Measurements from ENCODE around the gene TAS1R3.

TAS1R3 gene

DNA sequence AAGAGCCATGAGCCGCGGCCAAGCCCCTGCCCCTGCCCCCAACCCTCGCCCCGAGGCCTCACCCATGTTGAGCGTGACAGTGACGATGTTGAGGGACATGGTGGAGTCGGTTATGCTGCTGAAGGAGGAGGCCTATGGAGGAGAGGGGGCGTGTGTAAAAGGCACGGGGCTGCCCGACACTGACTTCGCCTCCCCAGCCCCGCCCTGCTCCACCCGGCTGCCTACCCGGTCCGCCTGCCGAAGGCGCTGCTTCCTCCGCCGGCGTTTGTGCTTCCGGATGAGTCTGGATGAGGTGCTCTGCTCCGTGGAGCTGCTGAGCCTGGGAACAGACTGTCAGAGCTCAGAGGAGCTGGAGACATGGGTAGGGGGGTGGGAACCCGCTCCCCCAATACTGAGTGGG is 9.1 kb downstream of the TAS1R3 start:
- no peak for ATAC-seq

DNA sequence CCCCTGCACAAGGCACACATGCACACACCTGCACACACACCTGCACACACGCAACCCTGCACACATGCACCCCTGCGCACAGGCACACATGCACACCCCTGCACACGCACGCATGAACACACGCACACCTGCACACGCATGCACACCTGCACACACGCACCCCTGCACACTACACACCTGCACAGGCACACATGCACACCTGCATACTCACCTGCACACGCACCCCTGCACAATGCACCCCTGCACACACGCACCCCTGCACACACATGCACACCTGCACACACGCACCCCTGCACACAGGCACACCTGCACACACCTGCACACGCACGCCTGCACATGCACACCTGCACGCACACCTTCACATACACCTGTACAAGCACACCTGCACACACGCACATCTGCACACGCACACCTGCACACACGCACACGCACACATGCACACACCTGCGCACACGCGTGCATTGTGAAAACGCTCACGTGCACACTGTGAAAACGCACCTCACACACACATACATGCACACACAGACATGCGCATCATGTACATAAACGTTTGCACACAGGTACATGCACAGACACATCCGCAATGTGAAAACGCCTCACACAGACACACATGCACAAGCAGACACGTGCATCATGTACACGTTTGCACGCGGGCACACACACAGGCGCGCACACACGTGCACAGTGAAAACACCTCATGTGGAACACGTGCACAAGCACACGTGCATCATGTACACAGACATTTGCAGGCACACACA is 9.9 kb downstream of the TAS1R3 start:
- no peak for DNase-seq

More for the DNA sequence above, 9.1 kb downstream of the TAS1R3 start:
- no peak for DNase-seq

DNA sequence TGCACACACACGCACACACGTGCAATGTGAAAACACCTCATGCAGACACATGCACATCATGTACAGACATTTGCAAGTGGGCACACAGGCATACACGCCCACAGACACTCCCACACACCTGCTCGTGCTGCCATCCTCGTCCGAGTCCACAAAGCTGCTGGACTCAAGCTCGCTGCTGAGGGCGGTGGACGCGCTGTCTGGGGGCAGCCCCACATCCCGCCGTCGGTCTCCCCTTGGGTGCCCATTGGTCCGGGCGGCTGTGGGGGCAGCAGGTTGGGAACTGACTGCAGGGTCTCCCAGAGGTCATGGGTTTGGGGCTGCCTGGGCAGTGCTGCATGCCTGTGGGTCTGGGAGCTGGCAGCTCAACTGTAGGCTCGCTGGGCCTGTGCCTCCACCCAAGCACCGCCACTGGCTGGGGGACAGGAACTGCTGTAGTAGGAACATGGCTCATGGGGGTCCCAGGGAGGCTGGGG is 10.5 kb downstream of the TAS1R3 start:
- DNase-seq (no peak), ATAC-seq (no peak)

More for the DNA sequence above, 9.9 kb downstream of the TAS1R3 start:
- no peak for ATAC-seq

DNA sequence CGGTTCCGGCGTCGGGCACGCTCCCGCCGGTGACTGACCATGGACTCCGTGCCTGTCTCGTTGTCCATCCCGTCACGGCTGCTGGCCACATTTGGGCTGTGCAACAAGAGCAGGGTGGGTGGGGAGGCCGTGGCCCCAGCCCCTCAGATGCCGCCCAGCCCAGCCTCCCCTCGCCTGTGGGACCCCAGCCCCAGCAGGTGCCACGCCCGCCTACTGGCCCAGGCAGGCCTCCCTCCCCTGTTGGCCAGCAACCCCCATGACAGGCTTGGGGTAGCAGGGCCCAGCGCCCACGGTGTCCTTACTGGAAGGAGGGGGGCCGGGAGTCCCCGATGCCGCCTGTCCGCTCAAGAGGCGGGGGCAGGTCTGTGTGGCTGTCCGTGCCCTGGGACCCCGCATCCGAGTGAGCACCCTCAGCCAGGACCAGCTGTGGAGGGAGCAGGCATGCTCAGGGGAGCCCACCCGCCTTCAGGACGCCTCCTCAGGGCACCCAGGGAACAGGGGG is 11.0 kb downstream of the TAS1R3 start:
- ATAC-seq (no peak), DNase-seq (no peak)

DNA sequence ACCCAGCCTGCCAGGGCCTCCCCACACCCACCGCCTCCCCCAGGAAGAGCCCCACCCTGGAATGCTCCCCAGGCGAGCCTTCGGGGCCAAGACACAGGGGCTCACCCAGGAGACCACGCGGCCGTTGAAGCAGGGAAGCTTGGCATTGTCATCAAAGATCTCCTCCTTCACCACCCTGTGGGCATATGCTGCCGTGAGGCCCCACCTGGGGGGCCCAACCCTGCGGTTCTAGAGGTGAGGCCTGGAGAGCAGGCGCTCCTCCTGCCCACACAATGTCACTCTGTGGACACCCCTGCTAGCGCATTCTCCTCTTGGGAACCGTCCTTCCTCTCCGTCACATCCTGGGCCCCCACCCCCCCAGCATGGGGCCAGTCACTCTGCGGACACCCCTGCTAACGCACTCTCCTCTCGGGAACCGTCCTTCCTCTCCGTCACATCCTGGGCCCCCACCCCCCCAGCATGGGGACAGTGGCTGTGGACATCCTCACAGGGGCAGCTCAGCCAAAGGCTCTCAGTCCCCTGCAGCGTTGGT is 11.6 kb downstream of the TAS1R3 start:
- DNase-seq (no peak), ATAC-seq (no peak)

DNA sequence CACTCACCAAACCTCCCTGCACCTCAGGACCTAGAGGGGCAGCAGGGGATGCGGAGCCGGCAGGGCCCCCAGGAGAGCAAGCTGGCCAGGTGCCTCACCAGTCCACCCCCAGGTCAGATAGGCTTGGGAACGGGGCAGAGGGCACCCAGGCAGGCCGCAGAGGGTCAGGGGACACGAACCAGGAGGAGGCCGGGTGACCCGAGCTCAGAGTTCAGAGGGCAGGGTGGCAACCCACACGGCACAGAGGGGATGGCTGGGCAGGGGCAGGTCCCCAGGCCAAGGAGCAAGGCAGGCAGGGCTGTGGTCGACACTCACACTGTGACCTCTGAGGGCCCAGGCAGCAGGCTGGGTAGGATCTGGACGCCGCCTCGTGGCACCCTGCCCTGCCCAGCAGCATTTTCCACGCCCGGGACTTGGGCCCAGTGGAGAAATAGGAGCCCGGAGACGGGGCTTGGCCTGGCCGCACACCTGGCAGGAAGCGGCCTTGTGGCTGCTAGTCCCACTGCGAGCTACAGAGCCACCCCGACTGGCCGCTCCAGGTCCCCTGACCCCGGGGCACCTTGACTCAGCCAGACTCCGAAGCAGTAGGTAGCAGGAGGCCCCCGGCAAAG is 12.8 kb downstream of the TAS1R3 start:
- DNase-seq (no peak), ATAC-seq (no peak)

DNA sequence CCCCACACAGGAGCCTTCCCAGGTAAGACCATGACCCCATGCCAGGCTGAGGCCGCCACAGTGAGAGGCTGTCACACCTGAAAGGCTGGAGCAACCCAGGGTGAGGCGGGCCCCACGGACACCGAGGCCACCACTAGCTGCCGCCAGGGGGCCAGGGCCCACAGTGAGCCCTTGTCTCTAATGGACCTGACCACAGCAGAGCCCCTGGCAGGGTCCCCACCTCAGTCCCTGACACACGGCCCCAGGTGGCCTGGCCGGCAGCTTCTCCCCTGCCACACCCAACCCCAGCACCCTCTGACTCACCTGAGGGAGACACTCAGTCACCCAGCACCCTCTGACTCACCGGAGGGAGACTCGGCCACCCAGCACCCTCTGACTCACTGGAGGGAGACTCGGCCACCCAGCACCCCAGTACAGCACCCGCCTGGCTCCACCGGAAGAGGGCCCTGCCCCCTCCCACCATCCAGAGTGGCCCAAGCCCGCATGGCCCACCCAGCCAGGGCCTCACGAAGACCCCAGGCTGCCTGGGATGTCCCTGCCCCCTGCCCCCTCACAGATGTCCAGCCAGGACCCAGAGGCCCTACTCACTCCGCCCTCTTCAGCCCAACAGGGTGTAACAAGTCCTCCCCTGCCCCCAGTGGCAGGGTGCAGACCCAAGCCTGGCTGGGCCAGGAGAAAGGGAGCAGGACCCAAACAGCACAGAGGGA is 13.7 kb downstream of the TAS1R3 start:
- ATAC-seq, result peak; percentile 77
- peak; percentile 69 for DNase-seq

DNA sequence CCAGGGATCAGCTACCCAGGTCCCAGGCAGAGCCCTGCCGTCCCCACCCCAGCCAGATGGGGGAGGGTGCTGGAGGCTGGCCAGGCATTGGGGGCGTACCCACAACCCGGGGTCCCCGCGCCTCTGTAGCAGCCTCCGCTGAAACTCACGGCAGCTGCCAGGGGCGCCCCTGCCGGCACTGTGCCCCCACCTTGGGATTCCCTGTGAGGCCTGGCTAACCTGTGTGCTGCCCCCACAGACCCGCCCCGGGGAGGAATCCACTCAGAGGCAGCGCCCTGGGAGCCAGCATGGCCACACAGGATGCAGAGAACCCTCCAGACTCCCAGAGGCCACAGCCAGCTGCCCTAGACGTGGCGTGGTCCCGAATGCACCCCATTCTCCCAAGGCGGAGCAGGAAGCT is 14.3 kb downstream of the TAS1R3 start:
- ATAC-seq (no peak), DNase-seq (no peak)

DNA sequence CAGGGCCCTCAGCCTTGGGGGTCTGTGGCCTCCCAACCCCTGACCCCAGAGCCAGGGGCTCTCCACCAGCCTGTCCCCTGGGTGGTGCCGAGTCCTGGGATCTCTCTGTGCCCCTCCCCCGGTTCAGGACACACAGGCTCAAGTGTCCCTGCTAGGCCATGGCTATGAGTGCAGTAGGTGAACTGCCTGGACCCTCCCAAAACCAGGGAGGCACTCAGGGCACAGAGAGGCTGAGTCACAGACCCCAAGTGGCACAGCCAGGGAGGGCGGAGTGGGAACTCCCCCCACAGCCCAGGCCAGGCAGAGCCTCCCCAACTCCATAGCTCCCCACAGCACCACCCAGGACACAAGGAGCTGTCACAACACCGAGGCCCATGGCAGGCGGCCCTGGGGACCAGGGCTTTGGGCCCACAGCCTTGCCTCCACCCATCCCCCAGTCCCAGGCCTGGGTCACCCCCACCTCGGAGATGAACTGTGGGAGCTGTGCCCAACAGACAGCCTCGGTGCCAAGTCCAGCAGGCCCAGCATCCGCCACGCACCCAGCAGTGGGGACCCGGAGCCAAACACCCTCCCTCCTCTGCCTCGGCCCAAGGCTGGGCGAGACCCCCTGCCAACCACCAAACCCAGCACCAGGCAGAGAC is 14.9 kb downstream of the TAS1R3 start:
- no peak for DNase-seq
- no peak for ATAC-seq

DNA sequence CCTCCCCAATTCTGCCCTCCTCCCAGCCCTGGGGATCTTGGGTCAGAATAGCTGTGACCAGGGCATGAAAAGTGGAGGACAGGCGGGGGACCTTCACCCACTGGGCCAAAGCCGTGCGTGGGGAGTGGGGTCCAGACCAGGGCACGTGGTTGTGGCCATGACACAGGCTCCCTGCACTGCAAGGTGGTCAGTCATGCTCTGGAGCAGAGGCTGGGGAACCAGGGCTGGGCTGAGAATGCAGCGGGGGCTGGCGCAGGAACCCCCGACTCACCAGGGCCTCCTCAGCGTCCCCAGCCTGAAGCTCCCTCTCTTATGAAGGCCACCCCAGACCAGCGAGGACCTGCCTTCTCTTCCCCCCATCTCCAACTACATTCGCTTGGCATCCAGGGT is 15.4 kb downstream of the TAS1R3 start:
- no peak for DNase-seq
- ATAC-seq, result no peak

DNA sequence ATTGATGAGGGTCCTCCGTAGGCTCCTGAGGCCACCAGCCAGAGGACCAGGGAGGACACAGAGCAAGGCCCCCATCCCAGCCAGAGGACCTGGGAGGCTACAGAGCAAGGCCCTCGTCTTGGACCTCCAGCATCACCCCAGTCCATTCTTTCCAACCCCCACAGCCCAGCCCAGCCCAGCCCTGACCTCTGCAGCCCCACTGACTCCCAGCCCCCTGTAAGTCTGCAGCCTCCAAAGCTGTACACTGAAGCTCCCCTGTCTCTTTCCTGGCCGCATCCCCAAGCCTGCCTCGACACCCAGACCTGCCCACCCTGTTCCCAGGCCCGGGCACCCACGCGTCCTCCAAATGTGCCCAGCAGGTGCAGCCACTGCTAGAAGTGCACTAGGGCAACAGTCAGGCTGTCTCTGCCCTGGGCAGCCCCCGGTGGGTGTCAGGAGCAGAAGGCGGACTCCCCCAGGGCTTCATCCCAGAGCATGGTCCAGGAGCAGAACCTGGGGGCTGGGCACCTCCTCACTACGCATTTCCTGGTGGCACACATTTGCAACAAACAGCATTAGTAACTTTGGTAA is 16.0 kb downstream of the TAS1R3 start:
- DNase-seq (no peak), ATAC-seq (no peak)

DNA sequence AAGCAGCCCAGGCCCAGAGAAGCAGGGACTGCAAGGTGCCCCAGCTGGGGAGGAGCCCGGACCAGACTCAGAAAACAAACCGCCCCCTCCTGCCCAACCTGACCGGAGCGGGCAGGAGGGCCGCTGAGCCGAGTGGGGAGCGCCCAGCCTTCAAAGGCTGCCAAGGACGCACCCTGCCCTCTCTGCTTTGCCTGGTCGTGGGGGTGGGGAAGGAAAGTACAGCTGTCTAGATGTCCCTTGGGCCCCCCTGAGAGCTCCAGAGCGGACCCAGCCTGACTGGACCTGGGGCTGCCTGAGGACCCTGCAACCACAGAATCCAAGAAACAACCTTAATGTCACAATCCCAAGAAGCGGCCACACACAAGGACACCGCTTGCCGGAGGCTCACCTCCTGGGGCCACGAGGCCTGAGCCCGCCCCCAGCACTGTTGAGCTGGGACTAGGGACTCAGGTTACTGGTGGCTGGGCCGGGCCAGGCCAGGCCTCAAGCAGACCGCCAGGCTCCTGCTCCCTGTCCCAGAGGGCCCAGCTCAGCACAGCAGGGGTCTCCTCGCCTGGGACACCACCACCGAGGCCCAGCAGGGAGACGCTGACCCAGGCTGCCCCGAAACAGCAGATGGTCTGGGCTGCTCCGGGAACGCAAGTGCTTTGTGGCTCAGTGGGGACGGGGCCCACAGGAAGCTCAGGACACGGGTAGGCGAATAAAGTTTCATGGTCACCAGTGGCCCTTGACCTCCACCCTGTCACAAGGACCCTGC is 16.8 kb downstream of the TAS1R3 start:
- DNase-seq (no peak), ATAC-seq (no peak)

DNA sequence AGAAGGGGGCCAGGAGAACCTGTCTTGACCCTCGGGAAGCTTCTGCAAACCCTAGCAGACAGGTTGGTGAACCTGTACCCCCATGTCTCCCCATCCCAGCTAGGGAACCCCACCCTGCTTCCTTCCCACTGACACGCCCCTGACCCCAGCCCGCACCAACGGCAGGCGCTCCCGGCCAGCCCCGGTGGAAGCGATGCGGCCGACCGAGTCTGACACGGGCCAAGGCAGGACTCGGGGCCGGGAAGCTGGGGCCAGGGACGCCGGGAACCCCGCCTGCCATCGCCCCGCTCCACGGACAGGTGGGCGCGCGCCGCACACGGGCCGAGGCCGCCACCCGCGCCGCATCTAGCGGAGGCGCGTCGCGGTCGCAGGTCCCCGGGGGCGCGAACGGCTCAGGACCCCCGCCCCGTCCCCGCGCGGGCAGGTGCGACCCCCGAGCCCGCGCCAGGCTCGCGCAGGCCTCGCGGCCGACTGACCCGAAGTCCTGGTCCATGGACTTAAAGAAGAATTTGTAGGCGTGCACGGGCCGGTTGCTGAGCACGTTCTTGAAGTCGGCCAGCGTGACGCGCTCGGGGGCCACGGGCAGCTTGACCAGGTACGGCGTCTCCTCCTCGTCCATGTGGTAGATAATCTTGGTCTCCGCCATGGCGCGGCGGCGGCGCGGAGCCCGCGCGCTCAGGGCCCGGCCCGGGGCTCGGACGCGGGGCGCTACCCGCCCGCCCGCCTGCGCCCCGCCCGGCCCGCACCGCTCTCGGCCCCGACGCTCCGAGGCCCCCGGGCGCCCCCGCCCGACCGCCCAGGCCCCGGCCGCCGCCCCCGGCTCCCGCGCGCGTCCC is 17.6 kb downstream of the TAS1R3 start:
- peak; percentile 17 for ATAC-seq
- no peak for DNase-seq

DNA sequence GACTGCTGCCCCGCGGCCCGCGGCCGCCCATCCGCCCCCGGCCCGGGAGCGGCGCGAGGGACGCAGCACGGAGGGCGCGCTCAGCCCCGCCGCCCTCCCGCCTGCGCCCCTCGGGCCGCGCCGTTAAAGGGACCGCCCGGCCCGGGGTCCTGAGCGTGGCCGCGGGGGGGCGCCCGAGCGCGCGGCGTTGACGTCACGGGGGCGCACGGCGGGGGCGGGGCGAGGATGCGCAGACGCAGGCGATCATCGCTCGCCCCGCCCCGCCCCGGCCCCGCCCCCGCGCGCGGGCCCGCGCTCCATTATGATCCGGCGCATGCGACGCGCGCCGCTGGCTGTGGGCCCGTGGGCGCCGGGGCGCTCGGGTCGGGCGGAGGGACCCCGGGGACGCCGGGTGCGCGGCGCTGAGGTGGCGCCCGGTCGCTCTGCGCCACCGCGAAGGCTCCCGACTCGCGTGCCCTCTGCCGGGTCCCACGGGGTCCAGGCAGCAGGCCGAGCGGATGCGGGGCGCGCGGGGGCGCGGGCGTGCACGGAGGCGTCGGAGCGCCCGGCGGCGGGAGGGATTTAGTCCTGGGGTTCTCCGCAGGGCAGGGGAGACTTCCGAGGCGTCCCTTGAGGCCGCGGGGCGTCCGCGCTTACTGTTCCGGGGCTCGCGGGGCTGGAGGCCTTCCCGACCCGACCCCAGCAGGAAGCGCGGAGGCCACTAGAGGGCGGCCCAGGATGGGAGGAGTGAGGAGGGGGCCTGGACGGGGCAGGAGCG is 18.4 kb downstream of the TAS1R3 start, which contains the start of gene DVL1:
Gene DVL1 (minus strand): TSS at position 163 of the 757 bp plus-strand sequence. CDS start 353 bp downstream, outside the sequence.
- DNase-seq (peak; percentile 82), ATAC-seq (peak; percentile 74)

DNA sequence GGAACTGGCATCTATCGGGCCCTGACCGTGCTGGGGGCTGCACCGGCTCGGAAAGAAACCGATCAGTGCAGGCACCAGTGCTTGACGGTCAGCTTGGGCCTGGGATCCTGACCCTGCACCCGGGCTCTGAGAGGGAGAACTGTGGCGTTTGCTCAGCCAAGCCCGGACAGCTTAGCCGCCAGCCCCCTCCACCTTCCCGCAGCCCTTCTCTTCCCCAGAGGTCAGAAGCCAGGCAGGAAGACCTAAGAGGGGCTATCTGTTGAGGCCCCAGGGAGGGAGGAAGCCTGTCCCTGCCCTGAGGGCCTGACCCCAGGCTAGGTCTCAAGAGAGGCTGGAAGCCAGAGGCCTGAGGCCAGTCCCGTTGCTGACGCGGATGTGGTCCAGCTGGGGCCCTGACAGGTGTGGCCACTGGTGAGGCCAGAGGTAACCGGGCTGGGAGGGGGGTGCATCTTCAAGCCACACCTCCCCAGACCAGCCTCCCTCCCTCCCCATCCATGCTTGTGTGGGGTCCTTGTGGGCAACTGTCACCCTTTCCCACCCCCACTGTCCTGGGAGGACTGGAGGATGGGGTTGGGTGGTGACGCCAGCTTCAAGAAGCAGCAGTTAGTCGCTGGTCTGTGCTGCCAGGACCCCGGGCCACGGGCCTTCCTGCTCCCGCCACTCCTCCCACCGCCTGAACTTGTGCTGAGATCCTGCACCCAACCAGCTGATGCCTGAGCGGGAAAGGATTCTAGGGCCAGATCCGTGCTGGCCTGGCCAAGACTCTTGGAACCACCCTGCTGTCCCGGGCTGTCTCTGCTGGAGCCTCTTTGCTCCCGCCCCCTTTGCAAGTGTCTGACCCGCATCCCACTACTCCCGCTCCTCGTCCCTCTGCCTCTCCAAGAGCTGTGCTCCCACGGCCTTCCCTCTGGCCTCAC is 20.7 kb downstream of the TAS1R3 start:
- no peak for DNase-seq
- no peak for ATAC-seq

DNA sequence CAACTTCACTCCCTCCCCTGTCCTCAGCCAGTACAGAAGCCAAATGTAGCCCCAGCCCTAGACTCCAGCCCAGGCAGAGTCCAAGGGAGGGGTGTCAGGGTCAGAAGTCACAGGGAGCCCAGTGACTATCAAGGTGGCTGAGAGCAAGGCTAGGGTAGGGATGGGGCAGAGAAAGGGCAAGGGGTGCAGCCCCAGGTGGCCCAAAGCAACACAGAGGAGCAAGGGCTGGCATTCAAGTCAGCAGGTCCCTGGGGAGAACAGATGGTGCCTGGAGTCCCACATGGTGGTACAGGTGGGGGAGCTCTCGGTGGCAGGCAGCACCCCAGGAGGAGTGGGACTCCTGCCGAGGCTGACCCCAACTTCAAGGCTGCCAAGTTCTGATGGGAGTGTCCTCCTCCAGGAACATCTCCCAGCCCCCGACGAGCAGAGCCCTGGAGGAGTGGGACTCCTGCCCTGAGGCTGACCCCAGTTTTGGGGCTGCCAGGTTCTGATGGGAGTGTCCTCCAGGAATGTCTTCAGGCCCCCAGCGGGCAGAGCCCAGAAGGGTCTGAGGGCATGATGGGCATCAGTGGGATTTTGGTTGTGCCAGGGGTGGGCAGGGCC is 21.8 kb downstream of the TAS1R3 start:
- DNase-seq, result no peak
- ATAC-seq, result no peak

DNA sequence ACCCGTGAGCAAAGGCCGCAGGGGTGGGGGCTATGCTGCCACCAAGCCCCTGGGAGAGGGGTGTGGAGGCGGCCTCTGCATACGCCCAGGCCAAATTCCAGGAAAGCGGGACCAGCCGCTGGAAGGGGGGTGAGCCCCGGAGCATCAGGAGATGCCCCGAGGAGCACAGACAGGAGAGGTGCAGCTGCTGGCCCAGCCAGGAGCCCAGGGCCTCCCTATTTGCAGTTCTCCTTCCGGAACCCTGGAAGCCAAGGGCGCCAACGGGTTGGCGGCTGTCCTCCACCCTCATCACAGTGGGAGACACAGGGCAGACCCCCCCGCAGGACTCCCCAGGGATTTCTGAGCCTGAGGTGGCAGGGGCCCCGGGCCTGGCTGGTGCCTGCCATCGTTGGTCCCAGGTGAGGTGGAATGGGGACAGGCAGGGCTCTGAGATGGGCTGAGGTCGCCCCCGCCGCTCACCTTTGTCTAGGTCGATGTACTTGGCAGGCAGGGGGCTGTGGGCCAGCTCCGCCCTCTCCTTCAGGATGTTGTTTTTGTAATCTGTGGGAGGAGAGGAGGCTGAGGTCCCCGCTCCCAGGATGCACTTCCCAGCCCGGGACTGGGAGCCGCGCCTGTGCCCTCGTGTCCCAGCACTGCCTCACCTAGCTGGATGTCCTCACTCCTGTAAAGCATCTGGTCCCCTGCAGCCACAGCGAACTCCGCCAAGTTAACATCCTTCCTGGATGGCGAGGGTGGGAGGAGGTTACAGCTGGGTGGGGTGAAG is 22.5 kb downstream of the TAS1R3 start:
- ATAC-seq, result no peak
- DNase-seq, result no peak
